ENCODE measurements around the gene NMNAT2.
"Not testable (repeated sequence)": the region's sequence is repeated elsewhere in the genome, so short reads cannot be mapped to it uniquely, and the experiment has no call there.

NMNAT2 gene

DNA sequence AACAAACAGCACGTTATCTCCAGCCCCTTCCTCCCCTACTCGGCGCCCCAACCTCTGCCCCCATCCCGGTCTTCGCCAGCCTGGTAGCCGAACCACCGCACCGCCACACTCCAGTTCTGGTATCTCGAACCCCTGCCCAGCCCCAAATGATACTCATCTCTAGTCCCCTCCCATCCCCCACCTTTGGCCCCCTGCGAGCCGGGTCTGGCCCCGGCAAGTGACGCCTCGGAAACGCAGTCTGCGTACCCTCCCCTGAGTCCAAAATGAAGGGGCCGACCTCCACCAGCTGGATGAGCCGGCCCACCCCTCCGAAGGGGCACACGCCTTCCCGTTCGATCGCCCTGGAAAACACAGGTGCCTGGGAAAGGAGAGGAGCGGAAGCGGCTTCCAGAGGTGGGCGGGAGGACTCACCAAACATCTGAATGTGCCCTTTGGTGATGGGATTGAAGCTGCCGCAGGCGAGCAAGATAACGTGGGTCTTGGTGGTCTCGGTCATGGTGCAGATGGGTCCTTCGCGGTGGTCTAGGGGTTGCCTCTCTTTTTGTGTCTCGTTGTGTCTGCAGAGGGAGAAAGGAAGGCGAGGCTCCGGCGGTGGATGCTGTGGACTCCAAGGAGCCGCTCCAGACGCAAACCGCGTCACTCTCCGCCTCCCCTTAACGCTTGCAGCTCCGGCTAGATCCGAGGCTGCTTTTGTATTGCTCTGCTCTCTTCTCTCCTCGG, at the start of gene NMNAT2:
TSS of gene NMNAT2 (minus strand) at position 609 of the 720 bp plus-strand sequence. CDS start at position 496, 113 bp downstream.
- no peak for DNase-seq

DNA sequence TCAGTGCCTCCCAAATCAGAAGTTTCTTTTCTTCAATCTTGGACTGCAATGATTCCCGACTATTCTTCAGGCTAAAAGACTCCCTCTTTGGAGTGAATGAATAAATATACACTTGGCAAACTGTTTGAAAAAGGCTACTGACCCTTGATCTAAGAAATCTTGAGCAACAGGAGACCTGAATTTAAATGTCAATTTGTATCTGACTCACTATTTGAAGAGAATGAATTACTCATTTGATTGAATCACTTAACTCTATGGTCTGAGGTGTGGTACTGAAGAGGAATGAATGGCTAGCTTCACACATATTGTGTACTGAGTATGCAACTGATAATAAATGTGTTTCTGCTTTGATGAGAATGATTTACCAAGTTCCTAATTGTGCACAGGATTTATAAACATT, 49.5 kb upstream of the NMNAT2 start:
- no peak for DNase-seq

DNA sequence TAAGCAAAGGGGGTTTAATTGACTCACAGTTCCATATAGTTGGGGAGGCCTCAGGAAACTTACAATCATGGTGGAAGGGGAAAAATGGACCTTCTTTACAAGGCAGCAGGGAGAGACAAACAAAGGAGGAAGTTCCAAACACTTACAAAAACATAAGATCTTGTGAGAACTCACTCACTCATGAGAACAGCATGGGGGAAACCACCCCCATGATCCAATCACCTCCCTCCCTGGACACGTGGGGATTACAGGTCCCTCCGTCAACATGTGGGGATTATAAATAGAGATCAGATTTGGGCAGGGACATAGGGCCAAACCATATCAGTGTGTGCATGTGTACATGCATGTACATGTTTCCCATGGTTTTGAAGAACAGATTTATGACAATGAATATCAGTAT, 48.6 kb upstream of the NMNAT2 start:
- DNase-seq: no peak

DNA sequence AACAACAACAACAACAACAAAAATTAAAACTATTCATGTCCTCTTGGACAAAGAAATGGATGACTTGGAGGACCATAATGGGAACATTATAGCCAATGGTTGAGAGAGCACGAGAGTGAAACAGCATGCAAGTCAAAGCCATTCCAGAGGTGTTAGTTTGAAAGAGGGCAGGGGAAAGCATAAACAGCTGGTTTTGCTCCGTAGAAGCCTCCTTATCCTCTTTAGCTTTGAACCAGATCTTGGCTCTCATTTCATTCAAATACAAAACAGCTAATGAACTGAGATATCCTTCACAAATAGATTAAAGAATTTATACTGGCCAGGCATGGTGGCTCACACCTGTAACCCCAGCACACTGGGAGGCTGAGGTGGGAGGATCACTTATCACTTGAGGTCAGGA, 45.4 kb upstream of the NMNAT2 start:
- no peak for DNase-seq

DNA sequence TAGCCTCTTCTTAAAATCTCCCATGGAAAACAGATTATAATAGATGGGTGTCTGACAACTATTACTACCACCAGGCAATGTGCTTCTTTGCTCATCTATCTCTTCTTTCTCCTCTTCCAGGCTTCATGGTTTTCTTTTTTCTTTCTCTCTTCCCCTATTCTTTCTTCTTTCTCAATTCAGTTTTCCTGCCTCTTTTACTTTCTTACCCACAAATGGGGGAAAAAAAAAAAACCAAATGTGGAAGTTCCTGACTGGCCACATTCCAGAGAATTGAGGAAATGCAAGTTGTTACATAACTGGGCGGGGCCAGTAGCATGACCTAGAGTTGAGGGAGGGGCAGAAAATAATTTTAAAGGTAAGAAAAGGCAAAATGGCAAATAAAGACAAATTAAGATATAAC, 43.2 kb upstream of the NMNAT2 start:
- DNase-seq: no peak

DNA sequence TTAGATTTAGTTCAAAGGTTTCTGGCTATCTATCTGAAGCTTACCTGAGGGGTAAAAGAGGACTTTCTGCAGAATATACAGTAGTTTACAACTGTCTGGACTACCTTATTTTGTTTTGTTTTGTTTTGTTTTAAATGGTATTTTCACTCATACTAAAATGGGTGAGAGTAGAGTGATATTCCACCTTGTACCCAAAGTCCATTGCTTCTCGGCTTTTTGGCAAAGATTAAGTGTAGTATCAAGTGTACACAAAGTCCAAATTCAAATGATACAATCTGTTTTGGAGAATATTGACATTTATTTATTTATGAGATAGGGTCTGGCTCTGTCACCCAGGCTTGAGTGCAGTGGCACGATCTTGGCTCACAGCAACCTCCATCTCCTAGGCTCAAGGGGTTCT, 42.4 kb upstream of the NMNAT2 start:
- no peak for DNase-seq

DNA sequence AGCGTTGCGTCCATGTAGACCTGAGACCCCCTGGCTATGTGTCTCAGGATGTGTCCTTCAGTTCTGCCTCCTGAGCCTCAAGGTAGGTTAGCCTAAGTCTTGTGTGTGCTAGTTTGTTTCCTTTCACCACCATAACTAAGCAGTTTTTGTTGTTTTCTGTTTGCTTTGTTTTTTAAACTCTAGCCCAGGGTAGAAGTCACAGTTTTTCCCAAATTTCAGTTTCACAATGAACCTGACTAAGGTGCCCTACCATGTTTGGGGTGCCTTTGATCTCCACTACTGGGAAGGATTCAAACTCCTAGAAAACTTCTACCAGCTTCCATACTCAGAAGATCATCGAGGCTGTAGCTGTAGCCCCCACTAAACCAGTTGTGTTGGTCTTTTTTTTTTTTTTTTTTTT, 39.3 kb upstream of the NMNAT2 start:
- no peak for DNase-seq

DNA sequence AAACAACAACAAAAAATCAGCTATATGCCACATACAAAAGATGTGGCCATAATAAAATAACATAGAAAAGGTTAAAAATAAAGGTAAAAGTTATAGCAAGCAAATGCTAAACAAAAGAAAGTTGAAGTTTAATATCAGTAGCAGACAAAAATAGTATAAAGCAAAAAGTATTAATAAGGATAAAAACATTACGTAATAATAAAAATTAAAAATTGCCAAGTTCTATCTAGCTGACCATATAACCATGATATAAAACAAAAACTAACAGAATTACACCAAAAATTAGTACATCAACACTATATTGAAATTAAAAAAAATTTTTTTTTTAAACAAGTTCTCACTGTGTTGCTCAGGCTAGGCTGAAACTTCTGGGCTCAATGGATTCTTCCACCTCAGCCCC, 38.6 kb upstream of the NMNAT2 start:
- no peak for DNase-seq

DNA sequence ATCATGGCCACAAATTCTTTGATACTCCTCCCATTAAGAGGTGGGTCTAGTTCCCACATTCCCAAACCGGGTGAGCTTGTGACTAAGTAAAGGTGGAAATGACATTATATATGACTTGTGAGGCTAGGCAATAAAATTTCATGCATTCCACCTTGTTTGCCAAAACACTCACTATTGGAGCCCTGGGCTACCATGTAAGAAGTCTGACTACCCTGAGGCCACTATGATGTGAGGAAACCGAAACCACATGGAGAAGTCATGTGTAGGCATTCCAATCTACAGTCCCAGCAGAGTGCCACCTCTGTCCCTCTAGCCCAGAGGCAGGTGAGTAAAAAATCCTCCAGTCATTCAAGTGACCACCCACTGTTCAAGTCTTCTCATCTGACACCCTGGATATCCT, 36.2 kb upstream of the NMNAT2 start:
- no peak for DNase-seq

DNA sequence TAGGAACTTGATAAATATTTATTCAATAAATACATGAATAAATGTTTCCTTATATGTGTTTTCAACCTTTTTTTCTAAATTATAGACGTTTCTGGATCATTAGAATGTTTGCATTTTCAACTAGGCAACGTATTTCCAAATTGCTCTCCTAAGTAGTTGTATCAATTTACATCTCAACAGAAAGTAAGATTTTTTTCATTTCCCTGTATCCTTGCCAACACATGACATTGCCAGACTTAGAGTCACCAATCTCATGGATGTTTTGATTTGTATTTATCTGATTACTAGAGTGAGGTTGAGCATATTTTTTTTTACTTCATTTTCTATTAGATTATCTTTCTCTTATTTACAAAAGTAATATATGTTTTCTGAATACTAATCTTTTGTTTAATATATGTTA, 31.9 kb upstream of the NMNAT2 start:
- DNase-seq: no peak

DNA sequence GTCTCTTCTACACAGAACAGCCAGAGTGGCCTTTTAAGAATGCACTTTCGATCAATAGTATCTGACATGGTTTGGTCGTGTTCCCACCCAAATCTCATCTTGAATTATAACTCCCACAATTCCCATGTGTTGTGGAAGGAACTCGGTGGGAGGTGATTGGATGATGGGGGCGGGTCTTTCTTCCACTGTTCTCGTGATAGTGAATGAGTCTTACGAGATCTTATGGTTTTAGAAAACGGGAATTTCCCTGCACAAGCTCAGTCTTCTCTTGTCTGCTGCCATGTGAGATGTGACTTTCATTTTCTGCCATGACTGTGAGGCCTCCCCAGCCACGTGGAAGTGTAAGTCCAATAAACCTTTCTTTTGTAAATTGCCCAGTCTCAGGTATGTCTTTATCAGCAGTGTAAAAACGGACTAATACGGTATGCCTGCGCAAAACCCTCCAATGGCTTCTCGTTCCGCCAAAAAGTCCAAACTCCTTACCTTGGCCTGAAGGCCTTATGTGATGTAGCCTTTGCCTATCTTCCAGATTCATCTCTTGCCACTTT, 31.1 kb upstream of the NMNAT2 start:
- DNase-seq: no peak

DNA sequence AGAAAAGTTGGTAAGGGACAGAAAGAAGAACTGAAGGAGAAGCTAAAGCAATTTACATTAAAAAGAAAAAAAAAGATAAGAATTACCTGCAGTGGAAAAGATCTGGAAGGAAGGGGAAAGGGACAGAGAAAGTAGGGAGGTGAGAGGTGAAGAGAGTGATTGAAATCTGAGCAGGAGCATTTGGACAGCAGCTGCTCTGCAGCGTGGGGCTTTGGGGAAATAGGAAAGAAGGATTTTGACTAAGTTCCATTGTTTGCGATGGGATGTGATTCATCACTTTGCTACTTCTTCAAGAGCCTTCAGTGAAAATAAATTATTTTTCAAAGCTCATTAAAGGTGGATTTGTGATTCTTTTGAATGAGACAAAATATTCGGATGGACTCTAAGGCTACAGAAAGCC, 26.1 kb upstream of the NMNAT2 start:
- no peak for DNase-seq

DNA sequence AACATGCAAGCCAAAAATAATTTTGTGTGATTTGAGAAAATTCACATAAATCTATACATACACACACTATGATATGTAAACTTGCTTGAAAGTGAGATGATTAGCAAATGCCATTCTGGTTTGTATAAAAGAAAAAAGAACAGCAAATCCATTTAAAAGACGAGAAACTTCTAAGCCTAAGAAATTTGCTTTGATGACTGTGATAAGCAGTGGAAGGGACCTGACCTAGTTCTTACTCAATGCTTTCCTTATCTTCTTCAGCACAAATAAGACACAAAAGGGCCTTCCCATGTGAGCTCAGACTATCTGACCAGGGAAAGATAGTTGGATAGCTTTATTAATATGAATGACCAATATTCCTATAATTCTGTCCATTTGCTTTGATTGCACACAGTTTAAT, 25.3 kb upstream of the NMNAT2 start:
- no peak for DNase-seq

DNA sequence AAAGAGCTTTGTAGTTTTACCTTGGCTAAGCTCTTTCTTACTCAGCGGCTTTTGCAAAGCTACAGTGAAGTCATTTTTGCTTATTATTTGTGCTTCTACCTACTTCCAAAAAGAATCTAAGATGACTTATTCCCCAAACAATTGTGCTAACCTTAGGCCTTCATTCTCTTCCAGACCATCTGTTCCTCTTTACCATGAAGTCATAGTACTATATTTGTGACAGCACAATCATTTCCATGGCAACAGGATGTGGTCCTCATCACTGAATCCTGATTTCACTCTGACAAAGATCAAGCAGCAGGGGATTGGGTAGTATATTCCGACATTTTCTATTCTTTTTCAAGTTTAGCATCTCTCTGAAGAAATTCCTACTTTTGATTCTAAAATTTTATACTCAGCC, 24.8 kb upstream of the NMNAT2 start:
- DNase-seq: no peak

DNA sequence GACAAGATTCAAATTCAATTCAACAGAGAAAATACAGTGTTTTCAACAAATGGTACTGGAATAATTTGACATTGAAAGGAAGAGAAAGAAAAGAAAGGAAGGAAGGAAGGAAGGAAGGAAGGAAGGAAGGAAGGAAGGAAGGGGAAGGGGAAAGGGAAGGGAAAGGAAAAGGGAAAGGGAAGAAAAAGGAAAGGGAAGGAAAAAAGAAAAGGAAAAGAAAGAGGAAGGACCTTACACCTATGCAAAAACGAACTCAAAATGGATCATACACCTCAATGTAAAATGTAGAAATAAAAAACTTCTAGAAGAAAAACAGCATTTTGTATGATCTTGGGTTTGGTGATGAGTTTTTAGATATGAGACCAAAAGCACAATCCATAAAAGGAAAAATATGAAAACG, 19.9 kb upstream of the NMNAT2 start:
- no peak for DNase-seq

DNA sequence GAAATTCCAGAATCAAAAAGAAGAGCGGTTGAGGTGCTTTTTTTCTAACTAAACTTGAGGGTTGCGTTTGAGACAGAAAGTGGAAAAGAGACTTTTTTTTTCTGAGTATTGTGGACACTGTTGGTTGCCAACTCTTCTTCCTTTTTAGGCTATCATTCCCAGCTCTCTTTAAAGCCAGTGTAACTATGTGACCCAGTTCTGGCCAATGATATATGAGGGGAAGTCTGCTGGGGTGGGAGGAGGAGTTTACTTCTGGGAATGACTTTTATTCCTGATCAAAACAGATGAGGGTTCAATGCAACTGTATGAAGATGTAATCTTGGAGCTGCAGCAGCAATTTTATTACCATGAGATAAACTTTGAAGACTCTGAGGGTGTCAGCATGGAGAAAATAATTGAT, 17.3 kb upstream of the NMNAT2 start:
- no peak for DNase-seq

DNA sequence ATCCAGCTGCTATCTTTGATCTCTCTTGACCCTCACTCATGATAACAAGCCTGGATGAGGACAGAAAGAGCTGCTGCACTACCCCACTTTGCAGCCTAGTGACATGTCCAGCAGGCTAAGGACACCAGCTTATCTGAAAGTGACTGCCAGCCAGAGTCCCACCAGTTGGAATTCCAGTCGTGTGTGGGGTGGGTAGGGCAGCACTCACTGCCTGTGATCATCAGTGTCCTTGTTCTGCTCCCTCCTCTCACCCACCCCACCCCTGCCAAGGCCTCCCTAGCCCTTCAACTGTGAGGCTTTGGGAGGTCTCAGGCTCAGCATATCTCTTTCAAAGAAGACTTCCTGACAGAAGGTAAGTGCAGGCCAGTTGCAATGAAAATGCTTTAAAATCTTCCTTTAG, 15.5 kb upstream of the NMNAT2 start:
- DNase-seq: no peak

DNA sequence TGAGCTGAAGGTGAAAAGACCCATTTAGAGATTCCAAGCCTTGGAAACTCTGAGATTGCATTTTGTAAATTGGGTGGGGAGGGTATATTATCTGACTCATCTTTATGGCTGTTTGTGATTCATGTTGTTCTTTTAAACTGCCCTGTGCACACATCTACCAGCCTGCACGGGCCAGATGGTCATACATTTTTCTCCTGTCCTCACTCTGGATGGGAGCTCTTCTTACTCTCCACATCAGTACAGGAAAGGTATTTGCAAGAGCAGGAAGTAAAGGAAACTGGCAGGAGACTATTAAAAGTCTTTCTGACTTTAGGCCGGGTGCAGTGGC, 14.3 kb upstream of the NMNAT2 start:
- DNase-seq: no peak

DNA sequence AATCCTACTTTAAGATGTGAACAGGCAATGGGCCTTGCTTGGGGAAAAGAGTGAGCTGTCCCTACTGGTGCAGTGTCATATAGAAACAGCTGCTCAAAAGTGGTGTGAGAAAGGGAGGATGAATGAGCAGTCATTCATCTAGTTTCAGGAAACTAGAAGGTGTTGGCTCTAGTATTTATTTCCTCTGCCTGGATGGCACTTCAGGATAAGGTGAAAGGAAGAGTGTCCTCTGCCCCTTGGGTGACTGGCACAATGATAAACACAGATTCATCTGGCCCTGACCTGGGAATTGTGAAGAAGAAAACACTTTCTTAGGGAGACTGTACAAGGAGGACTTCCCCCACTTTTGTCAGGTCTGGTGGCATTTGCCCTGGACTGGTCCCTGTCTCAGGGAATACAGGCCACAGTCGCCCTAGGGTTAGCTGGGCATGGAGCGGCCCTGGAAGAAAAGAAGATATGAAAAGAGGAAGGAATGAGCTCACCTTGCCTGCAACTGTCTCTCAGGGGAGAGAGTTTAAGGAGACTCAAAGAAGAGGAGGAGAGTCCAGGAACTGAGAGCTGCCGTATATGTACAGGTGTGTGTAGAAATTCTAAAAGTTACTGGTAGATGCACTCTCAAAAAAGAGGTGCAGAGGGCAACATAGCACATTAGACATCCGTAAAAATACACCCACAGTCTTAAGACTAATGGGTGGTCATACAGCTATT, 13.8 kb upstream of the NMNAT2 start:
- DNase-seq: no peak

DNA sequence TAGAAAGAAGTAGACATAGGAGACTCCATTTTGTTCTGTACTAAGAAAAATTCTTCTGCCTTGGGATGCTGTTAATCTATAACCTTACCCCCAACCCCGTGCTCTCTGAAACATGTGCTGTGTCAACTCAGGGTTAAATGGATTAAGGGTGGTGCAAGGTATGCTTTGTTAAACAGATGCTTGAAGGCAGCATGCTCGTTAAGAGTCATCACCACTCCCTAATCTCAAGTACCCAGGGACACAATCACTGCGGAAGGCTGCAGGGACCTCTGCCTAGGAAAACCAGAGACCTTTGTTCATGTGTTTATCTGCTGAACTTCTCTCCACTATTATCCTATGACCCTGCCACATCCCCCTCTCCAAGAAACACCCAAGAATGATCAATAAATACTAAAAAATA, 9.4 kb upstream of the NMNAT2 start:
- DNase-seq: not testable (repeated sequence)

DNA sequence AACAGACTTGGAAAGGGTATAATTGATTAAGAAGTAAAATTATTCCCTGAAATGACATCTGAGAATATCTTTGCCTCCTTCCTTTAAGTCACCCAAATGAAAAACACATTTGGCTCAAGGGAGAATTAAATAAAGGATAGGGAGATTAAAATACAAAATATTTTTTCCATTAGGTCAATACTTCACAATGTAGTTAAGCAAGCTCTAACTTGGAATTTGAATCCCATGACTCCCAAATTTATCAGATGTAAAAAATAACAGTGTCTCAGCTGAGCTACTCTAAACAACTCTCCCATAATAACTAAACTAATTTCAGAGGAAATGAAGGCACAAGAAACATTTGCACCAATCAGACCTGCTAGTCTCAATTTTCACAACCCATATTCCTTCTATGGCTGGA, 6.5 kb upstream of the NMNAT2 start:
- no peak for DNase-seq

DNA sequence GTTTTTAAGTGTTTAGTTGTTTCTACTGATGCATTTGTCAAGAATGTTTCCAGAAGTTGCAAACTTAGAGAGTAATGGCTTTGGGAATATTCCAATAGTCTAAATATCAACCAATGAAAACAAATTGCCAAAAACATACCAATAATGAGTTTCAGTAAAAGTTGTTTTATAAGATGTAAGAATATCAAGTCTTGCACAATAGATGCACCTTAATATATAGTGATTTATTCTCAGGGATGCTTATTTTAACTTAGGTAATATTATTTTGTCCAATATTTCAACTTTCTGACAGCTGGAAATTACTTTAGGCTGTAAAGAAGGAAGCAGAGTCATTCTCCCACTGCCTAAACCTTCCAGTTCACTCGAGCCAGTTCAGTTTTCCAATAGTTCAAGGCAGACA, 5.4 kb upstream of the NMNAT2 start:
- DNase-seq: no peak

DNA sequence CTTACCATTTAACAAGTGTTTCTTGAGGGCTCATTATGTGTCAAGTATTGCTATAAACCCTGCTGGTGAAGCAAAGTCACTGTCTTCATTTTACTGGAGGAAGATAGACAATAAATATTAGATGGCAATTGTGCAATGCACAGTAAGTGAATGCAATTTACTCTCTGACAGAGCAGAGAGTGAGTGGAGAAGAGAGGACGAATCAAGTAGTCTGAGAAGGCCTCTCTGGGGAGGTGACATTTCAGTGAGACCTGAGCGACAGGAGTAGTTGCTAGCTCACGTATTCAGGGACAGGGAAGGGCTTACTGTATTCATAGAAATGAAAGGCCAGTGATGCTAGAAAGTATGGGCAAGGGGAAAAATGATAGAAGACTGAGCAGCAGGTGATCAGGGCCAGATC, 1.2 kb upstream of the NMNAT2 start:
- DNase-seq: no peak

DNA sequence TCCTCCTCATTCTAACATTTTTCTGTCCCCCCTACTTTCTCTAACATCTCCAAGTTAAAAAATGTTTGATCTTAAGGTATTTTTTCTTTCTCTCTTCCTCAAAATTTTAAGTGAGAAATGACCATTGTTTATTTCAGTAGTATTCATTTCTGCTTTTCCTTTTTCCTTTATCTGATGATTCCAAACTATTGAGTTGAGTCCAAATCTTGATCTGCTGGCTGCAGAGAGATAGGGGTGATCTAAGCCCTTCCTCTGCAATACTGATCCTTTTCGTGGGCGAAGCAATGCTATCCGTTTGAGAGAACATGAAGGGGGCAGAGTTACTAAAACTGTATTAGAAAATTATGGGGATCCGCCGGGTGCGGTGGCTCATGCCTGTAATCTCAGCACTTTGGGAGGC, 516 bp upstream of the NMNAT2 start:
- no peak for DNase-seq
